Midbrain (tissue), 1 donor: ENCODE measurements around the gene NCOA5.

Experiments
- DNase-seq: peaks from one replicate; lab custom pipeline; 2025; lab: John Stamatoyannopoulos, UW

NCOA5 gene

DNA sequence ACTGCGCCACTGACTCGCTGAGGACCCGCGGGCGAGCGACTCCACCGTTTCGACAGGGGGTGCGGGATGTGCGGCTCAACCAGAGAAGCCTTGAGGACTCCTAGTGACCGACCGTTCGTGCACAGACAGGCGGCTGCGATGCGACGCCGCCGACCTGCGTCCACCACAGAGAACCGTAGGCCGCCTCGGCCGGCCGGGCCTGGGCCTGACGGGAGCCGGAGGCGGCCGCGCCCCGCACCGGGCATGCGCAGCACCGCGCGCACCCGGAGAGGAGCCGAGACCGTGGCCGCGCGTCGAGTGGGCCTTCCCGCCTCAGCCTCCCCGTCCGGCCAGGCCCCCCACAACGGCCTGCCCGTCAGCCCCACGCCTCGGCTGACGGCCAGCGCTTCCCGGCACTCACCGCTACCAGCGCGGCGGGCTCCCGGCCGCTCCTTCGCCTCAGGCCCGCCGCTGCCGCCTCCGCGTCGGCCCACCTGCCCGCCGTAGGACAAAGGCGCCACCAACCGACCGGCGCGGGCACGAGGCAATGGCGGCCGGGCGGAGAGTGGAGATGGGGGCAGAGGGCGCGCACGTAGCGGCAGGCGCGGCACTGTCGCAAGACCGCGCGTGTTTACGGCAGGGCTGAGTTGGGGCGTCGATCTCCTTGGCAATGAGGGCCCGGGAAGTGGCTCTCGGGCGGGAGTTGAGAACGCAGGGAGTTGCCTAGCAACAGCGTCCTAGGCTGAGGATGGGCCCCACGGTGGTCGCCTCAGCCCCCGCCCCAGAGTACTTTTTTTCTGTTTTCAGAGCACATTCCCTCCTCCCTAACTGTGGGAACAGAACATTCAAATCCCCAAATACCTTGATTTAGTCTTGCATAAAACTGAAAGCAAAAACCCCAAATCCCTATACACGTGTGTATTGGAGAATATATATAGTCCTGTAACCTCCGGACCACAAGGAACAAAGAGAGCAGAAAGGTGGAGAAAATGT lies at the start of gene NCOA5:
TSS of gene NCOA5 (minus strand) at position 546 of the 972 bp plus-strand sequence. CDS start 10,538 bp downstream, outside the sequence.
- peak; percentile 97 for DNase-seq

DNA sequence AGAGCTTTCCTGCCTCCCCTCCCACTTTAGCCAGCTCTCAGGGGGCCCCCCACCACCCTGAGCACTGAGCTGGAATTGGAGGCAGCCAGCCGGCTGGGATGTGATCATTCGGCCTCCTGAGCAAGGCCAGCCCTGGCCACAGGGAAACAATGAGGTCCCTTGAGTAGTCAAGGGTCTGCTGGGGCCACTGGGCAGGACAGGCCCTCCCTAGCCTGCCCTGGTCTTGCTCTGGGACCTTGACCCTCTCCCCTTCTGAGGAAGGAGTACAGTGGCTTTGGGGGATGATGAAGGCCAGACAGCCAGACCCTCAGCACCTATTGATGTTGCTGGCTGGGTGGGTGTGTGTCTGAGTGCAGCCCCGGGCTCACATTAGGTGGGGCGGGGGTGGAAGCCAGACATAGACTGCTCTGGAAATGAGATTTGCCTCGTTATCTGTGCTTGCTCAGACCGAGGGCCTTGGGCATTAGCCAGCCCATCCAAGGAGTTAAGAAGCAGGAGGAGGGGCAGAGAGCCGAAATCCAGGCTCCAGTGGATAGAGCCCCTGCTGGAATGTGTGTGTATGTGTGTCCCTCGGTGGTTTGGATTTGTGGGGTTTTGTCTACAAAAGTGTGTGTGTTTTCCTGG lies 49.6 kb upstream of the NCOA5 start:
- no peak for DNase-seq

DNA sequence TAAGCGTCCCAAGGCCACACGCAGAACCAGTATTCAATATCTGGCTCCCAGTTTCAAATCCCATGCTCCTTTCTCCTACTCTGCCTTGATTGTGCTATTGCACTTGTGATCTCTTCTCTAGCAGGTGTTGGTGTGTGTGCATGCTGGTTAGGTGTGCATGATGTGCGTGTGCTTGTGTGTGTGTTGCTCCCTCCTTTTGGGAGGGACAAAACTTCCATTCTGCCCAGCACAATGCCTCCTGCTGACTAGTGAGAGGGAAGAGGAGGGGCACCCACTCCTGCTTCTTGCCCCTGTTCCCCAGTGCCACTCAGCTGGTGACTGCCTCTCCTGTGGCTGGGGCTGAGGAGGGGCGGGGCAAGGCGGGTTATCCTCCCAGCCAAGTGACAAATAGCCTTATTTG lies 48.1 kb upstream of the NCOA5 start:
- DNase-seq = no peak

DNA sequence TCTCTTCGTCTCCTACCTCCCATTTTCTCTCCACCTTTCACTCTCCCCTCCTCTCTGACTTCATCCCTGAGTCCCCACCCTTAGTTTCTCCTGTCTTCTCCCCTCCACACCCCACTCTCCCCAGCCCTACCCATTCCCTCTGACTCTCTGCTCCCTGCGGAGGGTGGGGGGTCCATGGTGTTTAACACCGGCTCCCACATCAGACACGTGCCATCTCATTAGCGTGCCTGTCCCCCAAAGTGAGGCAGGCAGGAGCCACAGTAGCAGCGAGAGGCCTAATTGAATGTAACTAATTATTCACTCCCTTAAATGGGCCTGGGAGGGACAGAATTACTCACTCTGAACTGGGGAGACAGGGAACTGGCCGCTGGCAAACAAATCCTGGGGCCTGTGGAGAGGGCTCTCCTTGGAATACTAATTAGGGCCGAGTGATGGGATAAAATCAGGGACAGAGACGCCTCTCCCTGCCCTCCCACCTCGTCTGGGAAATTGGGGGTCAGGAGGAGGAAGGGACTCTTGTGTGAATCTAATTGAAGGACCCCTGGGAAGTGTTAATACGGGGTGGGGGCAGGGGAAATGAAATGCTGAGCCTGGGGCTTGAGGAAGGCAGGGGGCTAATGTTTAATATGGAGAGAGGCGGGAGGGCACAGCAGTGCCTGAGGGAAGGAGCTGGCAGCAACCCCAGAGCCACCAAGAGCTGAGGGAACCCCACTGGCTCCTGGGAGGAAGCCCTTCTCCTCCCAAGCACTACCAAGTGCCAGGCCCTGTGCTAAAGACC lies 46.3 kb upstream of the NCOA5 start:
- DNase-seq = no peak

DNA sequence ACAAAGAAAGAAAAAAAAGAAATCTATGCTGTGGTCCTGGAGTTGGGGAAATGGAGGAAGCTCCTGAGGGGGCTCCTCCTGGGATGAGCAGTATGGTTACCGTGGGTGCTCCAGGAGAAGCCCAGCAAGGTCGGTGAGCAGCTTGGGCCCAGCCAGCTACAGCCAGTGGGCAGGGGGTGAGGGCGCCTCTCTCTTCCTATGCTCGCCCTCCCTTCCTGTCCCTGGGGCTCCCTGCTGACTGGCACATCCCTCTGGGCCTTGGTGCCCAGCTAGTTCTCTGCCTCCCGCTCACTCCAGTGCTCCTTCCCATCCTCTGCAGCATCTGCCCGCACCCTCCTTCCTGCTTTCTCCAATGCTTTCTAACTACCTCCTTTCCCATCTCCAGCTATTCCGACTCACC lies 45.0 kb upstream of the NCOA5 start:
- no peak for DNase-seq

DNA sequence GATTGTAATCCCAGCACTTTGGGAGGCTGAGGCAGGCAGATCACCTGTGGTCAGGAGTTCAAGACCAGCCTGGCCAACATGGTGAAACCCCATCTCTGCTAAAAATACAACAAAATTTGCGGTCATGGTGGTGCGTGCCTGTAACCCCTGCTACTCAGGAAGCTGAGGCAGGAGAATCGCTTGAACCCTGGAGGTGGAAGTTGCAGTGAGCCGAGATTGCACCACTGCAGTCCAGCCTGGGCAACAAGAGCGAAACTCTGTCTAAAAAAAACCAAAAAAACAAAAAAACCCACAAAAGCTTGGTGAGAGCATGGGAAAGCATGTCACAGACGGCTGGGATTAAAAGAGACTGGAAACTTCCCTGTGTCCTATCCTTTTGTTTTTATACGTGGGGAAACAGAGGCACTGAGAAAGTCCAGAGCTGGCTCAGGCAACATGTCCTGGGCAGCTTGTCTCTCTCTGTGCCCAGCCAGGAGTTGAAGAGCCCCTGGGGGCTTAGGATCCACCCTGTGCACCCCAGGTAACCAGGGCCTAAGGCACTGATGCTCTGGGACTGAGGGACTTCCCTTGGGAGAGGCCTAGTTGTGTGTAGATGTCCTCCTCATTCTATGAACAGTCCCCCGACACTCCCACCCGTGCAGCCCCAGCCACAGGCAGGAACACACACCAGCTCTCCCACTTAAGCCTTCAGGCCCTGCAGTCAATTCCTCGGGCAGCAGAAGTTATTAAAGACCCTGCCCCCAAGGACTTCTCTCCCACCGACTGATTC lies 44.3 kb upstream of the NCOA5 start:
- no peak for DNase-seq

DNA sequence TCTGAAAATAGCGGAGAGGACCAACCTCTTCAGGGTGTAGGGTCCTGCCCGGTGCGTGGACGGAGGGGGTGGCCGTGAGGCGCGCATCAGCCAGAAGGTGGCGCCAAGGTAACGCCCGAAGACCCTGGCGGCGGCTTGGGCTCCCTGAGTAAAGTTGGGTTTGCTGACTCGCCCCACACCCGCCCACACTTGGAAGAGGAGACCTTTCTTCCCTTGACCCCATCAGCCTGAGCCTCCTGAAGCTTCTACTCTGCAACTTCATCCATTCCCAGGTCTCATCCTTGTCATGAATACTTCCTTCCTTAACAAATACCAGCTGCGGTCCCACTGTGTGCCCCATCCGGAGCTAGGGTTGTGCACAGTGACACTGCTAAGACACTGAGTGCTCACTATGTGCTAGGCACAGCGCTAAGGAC lies 43.0 kb upstream of the NCOA5 start:
- peak; percentile 71 for DNase-seq

DNA sequence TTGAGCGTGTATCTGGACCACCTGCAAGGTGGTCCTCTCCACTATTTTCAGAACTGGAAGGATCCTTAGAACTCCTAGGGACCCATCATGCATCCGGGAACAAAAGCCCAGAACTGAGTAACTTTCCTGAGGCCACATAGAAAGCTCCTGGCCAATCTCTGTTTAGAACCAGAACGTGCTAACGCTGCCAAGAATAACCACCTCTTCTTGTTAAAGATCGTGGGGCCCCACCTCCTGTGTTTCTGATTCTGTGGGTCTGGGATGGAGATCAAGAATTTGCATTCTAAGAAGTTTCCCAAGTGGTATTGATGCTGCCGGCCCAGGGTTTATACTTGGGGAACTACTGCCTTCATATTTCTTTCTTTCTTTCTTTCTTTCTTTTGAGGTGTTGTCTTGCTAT lies 41.6 kb upstream of the NCOA5 start:
- DNase-seq = no peak

DNA sequence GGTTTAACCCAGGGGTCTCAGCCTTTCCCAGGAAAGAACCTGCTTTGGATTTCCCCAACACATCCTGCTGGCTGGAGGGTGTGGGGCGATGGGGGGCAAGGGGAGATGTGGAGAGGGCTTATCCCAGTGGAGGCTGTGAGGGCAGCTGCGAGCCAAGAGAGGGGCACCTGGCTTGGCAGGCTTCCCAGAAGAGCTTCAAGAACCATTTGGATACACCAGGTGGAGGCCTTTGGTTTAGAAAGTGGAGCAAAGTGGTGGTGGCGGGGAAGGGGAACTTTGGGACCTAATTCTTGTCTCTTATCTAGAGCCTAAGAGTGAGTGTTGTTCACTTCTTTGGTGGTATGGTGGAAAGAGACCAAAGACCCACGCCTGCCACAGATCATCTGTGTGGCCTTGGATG lies 40.8 kb upstream of the NCOA5 start:
- no peak for DNase-seq

DNA sequence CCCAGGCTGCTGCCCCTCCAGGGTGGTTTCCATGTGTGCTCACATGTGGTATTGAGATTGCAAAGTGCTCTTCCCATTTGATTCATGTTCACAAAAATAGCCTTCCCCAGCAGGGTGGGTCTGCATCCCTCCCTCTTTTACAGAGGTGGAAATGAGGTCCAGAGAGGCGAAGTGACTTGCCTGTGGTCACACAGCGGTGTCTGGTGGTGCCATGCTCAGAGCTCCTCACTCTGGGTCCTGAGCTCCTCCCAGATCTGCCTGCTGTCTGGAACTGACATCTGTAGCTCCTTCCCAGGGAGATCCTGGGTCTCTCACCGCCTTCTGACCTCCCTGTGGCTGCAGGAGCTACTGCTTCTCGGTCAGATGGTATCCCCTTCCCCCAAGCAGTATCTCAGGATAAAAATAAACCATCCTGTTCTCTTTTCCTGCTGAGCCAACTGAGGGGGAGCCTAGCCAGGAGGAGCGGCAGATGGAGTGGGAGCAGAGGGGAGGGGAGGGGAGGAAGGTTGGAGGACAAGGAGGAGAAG lies 40.3 kb upstream of the NCOA5 start:
- no peak for DNase-seq

DNA sequence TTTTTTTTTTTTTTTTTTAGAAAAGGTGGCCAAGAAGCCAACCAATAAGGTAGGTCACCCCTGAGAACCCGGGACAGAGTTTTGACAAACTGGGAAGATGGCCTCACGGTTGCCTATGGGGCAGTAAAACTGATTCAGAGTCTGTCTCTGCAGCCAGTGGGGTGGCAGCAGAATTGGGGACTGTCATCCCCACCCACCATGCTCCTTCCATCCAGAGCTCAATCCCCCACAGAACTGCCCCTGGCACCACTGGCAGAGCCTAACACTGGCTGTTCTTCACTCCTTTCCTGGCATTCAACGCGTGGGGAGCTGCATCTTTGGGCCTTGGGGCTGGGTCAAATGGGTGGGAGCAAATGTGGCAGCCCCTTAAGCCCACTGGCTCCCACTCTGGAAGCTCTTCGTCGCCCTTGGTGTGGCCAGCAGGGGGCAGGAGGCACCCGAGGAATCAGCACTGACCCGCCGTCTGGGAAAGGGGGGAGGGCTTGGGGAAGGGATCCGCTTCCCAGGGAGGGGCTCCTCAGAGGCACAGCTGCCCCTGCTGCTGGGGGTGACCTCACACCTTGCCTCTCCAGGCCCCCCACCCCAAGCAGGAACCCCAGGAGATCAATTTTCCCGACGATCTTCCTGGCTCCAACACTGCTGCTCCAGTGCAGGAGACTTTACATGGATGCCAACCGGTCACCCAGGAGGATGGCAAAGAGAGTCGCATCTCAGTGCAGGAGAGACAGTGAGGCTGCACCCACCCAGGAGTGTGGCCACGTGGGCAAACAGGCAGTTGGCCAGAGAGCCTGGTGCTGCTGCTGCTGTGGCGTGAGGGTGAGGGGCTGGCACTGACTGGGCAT lies 38.8 kb upstream of the NCOA5 start:
- DNase-seq = no peak

DNA sequence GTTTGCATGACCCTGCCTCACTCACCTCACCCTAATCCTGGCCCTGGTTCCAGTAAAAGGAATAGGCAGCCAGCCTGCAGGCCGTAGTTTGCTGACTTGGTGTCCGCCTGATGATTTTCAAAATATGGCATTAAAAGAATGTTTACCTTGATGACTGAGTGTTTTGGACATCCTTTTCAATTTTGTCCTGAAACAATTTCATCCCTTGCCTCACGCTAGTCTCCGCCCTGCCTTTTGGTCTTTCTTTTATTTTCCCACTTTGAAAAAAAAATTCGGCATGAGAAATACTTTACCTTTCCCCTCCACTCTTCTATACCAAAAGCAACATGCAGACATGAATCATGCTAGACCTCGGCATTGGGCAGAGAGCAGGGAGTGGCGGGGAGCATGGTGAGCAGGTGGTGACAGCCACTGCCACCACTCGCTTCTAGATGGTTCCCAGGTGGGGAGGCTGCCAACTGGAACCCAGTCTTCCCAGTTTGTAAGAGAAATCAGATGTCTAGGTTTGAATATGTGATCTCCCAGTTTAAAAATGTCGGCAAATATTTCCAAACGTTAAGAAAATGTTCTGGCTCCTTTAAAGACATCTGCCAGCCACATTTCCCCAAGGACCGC lies 37.7 kb upstream of the NCOA5 start:
- DNase-seq = no peak

DNA sequence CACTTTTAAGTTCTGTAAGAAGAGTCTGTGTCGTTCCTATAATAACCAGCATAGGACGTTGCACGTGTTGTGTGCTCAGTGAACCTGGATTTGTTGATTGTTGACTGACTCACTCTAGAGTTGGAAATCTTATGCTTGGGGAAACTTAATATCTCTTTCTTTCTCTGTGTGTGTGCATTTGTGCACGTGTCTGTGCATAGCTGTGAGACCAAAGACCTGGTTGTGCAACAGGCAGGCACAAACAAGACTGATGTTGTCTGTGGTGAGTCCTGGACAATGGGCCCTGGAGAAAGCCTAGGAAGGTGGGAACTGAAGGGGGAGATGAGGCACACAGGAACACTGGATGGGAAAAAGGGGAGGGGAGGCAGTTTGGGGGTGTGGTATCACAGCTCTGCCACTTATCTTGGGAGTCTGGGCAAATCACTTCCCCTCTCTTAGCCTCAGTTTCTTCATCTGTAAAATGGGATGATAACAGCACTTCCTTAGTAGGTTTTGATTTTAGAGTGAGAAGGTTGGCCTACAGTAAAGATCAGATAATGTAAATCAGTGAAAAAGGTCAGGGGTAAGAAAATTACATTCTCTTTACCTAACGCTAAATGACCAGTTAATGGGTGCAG lies 36.8 kb upstream of the NCOA5 start:
- no peak for DNase-seq

DNA sequence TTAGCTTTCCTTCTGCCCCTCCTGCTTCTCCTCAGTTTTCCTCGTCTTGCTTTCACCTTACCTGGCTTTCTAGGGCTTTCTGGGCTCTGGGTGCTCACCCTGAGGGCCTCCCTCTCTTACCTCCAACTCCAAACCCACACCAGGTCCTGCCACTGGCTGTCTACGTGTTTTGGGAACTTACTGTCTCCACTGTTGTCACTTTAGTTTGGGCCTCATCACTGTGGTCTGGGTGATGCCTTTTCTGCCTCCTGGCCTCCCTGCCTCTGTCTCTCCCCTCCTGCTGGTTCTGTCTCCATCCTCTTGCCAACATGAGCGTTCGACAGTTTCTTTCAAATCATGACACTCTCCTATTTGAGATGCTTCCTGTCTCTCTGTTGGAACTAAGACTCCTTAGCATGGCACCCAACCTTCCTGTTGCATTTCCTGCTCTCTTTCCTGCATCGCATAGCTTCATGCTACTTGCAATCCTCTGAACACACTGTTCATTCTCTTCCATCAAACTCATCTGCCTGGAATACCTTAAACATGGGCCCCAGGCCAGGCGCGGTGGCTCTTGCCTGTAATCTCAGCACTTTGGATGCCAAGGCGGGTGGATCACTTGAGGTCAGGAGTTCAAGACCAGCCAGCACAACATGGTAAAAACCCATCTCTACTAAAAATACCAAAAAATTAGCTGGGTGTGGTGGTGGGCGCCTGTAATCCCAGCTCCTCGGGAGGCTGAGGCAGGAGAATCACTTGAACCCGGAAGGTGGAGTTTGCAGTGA lies 33.9 kb upstream of the NCOA5 start:
- no peak for DNase-seq

DNA sequence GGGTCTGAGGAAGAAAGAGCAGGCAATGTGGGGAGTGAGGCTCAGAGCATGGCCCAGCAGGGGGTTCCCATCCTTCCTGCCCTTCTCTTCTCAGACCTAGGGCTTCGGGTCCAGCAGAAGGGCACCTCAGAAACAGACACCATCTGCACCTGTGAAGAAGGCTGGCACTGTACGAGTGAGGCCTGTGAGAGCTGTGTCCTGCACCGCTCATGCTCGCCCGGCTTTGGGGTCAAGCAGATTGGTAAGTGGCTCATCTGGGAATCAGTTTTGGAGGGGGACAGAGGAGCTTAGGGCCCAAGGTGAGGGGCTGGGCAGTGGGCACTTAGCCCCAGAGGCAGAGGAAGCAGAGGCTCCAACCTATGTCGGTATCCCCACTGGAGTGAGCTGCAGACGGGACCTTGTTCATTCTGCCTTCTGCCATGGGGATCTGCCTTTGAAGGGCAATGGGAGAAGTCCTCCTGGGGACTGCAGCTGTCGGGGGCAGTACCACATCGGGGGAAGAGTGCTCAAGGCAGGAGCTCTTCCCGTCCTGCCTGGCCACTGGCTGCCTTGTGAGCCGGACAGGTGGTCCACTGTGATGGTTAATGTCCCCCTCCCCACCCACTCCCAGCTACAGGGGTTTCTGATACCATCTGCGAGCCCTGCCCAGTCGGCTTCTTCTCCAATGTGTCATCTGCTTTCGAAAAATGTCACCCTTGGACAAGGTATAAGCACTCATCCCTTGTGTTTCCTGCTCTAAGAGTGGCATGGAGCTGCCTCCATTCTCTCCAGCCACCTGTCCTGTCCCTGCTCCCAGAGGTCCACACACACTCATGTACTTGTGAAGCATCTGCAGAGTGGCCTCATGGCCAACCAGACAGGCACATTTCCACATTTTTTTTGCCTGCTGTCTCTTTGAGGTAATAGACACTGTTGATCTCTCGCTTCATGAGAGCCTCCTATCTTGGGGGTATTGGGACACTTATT lies 33.0 kb upstream of the NCOA5 start:
- DNase-seq = no peak

DNA sequence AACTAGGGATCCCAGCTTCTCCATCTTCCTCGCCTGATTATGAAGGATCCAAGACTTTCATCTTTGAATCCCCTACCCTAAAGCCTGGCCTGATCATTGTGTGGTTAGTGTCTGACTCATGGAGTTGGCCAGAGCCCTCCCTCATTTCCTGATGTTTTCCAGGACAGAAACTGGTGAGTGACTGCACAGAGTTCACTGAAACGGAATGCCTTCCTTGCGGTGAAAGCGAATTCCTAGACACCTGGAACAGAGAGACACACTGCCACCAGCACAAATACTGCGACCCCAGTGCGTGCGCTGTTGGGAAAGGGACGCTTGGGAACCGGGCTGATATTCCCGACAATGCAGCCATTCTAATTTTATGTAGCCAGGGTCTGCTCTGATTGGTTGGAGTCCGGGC lies 32.3 kb upstream of the NCOA5 start:
- DNase-seq = no peak

DNA sequence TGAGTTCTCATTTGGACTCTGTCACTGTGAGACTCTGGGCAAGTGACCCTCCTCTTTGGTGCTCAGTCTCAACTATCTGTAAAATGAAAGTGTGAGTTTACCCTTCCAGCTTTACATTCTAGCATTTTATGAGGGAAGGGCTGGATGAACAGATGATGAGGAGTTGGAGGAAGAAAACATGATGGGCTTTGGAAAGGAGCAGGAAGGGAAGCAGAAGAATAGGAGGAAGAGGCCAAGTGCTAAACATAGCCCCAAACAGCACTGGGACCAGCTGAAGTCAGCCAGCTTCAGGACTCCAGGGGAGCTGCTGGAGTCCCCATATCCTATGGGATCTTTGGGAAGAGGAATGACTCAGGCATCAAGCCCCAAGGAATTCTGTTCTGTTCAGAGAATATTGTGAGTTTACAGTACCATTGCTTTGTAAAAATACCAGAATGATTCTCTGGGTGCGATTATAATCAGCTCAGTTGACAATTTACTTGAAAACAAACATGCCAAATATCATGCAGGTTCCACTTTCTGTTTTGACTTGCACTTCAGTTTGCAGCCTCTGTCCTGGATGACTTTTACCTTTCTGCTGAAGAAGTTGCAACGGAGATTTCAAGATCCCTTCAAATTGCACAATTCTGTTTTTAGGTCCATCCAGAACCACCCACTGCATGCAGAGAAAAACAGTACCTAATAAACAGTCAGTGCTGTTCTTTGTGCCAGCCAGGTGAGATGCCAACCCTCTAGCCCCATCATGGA lies 31.6 kb upstream of the NCOA5 start:
- no peak for DNase-seq
